Measurements from ENCODE around the gene PPP1R14B.

The PPP1R14B gene, protein sequence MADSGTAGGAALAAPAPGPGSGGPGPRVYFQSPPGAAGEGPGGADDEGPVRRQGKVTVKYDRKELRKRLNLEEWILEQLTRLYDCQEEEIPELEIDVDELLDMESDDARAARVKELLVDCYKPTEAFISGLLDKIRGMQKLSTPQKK

DNA sequence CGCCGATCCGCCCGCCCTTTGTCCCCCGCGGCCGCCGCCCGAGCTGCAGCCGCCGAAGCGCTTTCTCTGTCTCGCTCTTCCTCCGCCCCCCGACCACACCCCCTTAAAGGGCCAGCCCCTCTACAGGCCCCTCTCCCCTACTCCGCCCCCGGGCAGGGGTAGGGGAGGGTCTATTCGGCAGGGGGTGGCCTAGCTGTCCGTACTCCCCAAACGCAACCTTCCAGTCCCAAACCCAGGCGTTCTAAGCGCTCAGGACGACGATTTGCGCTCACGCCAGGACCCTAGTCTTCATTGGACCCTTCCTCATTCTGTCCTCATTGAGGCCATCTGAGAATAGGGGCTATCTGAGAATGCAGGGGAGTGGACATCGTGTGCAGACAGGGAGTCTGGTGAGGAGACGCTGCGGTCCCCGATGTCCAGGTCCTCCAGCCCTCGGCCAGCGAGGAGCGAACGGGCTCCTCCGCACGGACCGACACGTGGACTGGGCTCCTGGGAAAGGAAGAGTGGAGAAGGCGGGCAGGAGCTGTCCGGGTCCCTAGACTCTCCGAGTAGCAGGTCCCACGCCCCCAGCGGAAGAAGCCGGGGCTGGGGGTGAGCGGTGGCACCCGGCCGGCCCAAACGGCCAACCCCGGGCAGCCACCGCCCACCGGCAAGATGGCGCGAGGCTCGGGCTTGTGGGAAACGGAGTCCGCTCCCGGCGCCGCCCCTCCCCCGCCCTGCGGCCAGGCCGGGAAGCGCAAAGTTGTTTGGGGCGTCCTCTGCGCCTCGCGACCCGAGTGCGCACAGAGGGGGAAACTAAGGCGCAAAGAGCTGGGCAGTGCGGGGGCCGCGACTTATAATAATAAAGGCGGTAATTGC lies at the start of gene PPP1R14B:
Gene PPP1R14B, minus strand, starts transcription at position 73 of the 858 bp plus-strand sequence. CDS start 270 bp downstream, outside the sequence.
- DNase-seq: peak; percentile 86

DNA sequence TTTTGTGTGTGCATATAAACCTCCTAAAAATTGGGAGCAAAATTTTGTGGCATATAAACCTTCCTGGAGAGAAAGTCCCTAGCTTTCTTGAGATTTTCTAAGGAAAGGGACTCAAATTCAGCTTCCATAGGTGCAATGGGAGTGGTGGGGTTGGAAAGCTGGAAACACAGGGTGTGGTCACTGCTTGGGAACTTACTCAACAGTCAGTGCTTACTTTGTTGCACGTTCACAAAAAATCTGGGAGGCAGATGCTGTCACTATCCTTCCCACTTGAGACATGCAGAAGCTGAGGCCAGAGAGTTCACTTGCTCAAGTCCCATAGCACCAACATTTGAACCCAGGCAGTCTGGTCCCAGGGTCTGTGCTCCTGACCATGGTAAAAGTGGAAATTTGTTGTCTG lies 49.5 kb upstream of the PPP1R14B start:
- no peak for DNase-seq

DNA sequence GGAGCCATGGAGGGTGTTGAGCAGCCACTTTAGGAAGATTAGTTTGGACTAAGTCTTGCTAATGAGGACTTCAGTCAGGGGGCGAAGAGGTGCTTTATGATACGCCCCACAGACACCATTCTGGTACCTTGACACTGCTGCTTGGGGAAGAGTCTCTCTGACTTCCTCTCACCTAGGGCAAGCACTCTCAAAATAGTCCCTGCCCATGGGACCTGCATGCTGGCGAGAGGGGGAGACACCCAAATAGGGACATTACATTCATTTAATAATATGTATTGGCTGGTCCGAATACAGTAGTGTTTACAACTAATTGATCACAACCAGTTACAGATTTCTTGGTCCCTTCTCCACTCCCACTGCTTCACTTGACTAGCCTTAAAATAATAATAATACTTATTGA lies 49.0 kb upstream of the PPP1R14B start:
- DNase-seq: no peak

DNA sequence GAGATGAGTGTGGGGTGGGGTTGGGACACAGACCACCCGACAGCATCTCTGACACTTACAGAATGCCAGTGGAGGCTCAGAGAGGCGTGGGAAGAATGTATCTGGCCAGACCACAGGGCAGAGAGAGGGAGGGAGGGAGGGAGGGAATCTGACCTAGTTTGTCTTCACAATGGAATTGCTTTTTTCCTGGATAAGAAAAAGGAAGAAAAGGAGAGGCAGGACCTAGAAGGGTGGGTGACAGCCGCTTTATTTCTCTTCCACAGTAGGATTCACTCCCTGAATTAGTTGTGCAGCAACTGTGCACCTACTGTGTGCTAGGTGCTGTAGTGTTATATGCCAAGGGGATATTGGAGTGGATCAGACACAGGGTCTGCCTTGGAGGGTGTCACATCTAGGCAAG lies 48.0 kb upstream of the PPP1R14B start:
- DNase-seq: no peak

DNA sequence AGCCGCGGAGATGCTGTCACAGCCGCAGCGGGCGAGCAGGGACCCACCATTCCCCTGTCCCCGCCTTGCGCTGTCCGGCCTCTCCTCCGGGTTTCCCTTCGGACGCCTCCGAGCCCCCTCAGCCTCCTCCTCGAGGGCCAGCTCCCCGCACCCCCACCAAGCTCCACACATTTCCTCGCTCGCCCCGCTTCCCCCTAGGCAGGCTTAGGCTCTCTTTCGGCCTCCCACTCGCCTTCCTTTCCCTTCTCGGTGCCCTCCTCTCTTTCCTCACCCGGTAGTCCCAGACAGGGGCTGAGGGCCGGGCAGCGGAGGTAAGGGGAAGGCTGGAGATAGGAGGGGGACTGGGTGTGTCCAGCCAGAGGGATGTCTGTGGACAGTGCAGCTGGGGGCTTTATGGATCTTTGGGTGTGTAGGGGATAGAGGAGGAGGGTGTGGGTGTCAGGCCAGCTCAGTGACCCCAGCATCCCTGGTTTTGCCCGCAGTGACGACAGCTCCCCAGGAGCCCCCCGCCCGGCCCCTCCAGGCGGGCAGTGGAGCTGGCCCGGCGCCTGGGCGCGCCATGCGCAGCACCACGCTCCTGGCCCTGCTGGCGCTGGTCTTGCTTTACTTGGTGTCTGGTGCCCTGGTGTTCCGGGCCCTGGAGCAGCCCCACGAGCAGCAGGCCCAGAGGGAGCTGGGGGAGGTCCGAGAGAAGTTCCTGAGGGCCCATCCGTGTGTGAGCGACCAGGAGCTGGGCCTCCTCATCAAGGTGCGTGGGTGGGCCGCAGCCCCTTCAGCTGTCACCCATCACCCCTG lies 45.9 kb upstream of the PPP1R14B start:
- no peak for DNase-seq

DNA sequence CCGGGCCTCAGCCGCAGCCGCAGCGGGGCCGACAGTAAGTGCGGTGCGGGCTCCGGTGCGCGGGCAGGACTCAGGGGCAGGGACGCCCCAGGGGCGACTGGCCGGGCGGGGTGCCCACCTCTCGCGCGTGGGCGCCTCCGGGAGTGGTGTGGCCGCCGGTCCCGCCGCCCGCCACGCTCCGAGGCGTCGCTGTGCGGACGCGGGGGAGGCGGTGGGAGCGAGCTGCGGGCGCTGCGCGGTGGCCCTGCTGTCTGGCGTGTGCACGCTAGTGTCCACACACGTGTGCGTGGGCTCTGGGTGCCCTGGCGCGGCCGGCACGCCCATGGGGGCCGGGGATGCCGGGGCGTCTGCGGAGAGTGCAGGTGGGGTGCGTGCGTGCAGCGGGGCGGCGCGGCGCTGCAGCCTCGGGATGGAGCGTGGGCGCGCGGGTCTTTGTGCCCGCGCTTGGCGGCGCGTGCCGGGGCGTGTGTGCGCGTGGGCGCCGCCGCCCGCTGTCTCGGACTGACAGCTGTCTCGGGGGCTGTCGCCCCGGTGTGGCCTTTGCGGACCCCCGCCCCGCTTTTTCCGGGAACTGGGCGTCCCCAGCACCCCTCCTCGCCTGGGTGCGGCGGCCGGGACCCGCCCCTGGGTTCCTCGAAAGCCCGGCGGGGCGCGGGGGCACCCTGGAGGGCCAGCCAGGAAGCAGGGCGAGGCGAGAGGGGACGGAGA lies 45.2 kb upstream of the PPP1R14B start:
- DNase-seq: no peak

DNA sequence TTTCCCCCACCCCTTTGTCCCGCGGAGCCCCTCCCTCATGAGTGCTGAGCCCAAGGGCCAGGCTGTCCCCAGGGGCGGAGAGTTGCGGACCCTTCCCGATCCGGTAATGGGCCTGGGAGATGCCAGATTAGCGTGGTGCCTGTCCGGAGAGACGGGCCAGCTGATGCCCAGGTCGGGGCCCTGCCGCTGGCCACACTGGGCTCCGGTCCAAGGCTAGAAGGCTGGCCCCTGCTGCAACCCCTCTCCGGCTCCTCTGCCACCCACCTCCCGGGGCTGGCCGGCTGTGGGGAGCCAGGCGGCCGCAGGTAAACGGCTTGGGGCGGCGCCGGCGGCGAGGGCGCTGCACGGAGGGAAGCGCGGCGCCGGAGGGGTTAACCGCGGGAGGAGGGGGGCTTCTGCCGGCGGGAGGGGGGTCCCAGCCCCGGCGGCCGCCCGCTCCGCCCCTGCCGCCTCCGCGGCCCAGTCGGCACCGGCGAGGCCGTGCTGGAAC lies 44.6 kb upstream of the PPP1R14B start, which contains the start of gene KCNK4:
Gene KCNK4, plus strand, starts transcription at position 41 of the 490 bp plus-strand sequence. CDS start 1,717 bp downstream, outside the sequence.
- DNase-seq: no peak

DNA sequence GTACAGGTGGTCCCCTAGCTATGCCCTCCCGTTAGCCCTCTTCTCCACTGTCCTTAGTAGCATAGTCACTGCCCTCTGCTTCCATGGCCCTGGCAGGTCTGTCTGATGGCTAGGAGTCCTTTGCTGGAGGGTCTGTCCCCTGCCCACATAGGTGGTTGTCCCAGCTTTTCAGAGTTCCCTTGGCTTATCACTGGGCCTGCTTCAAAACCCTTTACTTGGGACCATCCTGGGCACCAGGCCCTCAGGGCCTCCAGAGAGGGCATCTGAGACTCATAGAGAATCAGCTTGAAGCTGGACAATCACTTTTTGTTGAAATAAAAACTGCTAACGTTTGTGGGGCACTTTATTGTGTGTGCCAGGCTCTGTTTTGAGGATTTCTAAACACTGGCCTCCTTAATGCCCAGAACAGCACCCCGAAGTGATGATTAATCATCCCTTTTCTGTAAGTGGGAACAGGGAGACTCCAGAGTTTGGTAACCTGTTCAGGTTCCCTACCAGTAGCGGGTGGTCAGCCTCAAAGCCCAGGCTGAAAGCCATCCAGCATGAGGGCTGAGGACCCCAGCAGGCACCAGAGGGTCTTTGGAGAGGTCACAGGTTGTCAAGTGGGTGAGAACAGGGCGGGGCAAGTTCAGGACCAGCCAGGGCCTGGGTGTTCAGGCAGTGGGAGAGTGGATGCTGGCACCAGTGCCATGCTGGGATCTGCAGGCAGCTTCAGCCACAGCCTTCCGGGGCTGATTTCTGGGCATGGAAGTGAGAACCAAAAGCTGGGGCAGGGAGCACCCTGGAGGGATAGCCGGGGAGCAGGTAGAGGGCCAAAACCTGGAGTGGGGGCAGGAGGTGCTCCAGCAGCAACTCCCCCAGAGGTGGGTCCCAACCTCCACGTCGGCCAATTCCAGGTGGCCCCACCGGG lies 43.9 kb upstream of the PPP1R14B start:
- DNase-seq: no peak

DNA sequence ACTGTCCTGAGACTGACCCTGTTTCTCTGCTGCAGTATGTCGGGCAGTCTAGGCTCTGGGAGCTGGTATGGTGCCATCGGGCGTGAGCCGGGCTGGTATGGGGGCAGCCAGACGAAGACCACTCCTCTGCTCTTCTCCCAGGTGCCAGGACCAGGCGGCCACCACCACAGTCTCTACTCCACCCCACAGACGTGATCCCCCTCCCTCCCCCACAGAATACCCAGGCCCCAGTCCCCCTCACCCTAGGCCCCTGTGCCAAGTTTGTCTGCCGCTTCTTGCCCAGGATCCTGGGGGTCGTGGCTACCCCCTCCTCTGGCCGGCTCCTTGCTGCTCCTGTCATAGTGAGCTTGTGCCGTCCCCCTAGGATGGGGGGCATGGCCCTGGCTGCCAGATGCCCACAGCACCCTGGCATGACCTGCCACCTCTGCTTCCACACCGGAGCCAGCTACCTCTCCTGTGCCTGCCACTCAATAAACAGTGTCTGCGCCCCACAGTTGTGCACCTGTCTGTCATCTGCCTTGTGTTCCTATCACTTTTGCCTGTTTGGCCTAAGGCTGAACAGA lies 42.3 kb upstream of the PPP1R14B start:
- DNase-seq: no peak

DNA sequence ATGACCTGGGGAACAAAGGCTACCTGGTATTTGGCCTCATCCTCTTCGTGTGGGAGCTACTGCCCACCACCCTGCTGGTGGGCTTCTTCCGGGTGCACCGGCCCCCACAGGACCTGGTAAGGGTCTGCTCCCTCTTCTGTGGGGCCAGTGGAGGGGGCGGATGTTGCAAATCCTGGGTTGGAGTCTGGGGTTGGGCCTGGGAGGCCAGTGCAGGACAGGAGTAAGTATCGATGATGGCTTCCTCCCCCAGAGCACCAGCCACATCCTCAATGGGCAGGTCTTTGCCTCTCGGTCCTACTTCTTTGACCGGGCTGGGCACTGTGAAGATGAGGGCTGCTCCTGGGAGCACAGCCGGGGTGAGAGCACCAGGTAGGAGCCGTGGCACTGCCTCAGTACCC lies 41.6 kb upstream of the PPP1R14B start:
- DNase-seq: no peak

DNA sequence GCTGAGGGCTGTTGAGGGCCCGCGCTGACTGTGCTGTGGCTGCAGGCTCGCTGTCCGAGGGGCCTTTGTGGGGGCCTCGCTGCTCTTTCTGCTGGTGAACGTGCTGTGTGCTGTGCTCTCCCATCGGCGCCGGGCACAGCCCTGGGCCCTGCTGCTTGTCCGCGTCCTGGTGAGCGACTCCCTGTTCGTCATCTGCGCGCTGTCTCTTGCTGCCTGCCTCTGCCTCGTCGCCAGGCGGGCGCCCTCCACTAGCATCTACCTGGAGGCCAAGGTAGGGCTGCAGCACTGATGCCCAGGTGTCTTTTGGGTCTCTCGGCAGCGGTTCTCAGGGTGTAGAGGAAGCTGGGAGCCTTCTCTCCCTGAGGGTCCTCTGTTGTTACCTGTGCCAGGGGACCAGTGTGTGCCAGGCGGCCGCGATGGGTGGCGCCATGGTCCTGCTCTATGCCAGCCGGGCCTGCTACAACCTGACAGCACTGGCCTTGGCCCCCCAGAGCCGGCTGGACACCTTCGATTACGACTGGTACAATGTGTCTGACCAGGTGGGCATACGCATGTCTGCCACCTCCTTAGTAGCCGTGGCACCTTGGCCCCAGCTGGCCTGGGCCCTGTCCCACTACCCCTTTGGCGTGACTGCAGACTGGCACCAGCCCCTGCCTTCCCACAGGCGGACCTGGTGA lies 41.1 kb upstream of the PPP1R14B start:
- no peak for DNase-seq

DNA sequence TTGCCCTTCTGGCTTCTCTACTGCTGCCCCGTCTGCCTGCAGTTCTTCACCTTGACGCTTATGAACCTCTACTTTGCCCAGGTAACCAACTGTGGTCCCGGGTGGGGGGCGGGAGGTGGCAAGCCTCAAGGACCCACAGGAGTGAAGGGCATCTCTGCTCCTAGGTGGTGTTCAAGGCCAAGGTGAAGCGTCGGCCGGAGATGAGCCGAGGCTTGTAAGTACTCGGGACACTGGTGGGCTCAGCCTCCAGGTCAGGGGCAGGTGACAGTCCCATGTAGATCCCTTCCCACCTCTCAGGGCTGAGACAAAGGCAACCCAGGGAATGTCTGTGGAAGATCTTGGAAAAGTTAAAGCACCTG lies 40.0 kb upstream of the PPP1R14B start:
- DNase-seq: no peak

DNA sequence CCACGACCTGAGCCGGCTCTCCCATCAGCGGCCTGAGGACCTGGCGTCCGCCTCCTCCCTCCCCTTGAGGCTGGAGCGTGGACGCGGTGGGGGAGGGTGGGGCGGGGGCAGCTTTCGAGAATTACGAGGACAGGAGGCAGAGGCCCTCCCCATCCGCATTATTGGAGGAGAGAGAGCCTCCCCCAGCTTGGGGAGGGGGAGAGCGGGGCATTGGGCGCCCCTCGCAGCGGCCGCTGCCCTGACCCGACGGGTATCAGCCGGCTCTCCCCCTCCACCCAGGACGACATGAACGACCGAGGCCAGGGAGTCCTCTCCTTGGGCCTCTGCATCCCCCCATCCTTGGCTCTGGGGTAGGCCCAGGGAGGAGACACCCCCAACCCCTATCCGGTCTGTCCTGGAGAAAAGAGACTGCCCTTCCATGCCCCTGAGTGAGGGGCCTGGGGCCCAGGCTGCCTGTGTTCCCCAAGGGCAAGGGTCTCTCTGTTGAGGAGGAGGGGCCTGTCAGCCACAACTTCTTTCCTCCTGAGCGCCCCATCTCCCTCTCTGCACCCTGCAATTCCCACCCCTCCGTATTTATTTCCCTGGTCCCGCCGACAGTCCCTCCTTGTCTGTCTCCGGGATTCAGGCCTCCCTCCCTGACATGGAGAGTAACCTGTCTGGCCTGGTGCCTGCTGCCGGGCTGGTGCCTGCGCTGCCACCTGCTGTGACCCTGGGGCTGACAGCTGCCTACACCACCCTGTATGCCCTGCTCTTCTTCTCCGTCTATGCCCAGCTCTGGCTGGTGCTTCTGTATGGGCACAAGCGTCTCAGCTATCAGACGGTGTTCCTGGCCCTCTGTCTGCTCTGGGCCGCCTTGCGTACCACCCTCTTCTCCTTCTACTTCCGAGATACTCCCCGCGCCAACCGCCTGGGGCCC lies 39.4 kb upstream of the PPP1R14B start:
- DNase-seq: no peak

DNA sequence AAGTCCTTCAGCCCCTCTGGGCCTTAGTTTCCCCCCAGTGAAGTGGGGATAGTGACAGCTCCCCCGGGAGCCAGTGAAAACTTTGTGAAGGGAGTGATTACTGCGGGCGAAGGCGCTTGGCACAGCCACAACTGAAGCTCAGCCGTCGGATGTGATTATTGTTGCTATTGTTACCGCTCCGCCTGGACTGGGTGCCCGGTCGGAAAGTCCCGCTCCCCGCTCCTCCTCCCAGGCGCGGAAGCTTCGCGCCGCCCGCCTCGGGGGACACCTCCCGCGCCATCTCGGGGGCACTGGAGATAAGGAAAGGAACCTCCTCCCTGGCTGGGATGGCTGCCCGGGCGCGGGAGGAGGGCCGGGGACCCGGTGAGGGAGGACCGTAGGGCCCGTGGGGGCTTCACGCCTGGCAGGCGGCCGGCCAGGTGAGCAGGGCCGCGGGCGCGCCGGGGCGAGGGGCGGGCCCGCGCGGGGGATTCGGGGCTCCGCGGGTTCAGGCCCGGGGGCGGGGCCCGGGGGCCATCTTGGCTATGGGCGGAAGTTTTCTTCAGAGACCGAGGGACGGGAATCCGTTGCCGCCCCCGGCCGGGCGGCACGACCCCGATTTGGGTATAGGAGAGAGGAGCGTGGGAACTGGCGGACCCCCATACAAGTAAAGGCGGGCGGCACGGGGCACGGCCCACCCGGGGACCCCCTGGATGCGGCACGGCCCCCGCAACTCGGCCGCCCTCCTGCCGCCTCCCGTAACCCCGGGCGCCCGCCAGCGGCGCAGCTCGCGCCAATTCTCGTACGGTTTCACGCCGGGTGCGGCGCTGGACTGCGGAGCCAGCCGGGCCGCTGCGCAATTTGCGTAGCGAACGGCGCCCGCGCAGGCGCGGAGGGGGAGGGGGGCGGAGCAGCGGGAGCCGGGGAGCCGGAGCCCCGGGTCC lies 38.5 kb upstream of the PPP1R14B start, which contains the start of gene GPR137:
Gene GPR137, plus strand, starts transcription at position 887 of the 923 bp plus-strand sequence. CDS start 677 bp downstream, outside the sequence.
- peak; percentile 65 for DNase-seq

DNA sequence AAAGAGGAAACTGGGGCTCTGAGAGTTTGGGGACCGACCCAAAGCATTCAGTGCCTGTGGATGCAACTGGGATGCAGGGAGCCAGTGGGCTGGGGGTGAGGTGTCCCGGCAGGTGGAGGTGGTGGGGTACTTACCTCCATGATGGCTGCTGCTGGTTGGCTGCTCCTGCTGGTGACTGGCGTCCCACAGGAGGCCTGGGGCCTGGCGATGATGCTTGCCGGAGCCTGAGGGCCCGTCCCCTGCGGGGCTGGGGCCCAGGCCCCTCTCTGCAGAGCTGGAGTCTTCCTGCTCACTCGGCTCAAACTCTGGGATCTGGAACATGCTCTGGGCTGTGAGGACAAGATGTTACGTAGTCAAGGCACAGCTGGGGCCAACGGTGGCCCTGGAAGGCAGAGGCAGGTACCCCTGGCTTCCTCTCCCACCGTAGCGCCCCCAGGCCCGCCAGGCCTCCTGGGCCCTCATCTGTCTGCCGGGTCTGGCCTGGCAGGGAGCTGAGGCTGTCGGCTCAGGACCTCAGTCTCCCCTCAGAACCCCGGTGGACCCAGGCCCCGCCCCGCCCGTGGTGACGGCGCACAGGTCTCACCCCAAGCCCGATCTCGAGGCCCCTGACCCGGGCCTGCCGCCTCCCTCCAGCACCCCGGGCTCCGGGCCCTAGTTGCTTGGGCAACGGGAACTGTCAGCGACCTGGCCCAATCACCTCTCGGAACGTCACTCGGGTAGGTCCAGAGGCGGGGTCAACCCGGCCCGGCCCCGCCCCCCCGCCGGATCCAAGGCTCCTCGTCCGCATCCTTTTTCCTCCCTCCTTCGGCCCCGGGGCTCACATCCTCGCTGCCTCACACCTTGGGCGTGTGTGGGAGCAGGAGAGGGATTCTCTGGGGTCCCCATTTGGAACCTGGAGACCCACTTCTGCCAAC lies 37.6 kb upstream of the PPP1R14B start, which contains the start of gene BAD:
Gene BAD, minus strand, starts transcription at position 618 of the 914 bp plus-strand sequence. Its CDS starts 297 bp downstream, at position 321.
- peak; percentile 89 for DNase-seq

DNA sequence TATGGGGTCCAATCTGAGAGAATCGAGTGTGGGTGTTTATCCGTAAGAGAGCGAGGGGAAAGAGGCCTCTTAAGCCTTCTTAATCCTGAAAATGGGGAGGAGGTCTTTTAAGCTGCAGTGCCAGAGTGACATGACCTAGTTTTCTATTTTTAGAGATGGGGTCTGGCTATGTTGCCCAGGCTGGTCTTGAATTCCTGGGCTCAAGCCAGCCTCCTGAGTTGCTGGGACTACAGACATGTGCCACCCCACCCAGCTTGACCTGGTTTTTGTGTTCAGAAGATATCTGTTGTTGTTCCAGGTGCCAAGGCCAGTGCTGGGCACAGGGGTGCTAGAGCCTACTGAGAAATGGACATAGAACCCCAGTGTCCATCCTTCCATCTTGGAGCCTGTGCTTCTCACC lies 36.3 kb upstream of the PPP1R14B start:
- no peak for DNase-seq
